Measurements from ENCODE around the gene GUK1. TPM values are rescaled to one million over a fixed set of nuclear protein-coding genes. Genes with fewer than 3 reads are reported as not detected.

The GUK1 gene
- total RNA-seq, 1 donor from 2014 or later = 242 TPM

DNA sequence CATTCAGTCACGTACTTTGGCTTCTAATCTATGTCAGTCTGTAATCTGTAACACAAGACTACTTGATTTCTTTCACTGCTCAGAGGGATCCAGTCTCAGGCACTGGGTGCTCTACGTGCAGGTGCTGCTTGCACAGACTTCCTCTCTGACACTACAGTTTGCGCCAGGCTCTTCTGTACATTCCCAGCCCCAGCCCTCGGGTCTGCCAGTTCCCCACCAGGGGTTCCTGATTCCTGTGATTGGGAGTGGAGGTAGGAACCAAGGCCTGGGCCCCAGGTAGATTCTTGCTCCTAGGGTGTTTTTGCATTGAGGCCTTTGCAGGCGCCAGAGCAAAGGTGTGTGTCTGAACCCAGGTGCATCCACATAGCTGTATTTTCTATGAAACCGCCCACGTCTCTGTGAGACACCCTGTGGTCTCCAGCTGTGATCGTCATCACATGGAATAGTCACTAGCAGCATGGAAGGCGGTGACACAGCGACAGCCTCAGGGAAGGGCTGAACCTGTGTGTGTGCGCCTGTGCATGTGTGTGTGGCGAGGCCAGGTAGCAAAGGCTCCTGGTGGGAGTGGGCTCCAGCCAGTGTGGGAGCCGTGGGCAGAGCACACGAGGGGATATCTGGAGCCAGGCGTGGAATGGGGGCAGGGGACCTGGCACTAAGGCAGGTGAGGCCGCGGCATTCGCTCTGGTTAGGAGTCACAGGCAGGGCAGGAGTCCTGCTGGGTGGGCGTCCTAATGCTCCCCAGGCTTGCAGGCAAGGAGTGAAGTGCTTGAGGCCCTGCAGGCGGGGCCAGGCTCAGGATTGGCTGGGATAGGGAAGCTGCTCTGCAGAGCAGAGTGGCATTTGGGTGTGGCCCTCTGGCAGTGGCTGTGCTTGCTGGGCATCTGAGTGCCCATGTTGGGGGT is 14.8 kb downstream of the GUK1 start:
- no peak for DNase-seq (ENCODE audit: low read depth)

DNA sequence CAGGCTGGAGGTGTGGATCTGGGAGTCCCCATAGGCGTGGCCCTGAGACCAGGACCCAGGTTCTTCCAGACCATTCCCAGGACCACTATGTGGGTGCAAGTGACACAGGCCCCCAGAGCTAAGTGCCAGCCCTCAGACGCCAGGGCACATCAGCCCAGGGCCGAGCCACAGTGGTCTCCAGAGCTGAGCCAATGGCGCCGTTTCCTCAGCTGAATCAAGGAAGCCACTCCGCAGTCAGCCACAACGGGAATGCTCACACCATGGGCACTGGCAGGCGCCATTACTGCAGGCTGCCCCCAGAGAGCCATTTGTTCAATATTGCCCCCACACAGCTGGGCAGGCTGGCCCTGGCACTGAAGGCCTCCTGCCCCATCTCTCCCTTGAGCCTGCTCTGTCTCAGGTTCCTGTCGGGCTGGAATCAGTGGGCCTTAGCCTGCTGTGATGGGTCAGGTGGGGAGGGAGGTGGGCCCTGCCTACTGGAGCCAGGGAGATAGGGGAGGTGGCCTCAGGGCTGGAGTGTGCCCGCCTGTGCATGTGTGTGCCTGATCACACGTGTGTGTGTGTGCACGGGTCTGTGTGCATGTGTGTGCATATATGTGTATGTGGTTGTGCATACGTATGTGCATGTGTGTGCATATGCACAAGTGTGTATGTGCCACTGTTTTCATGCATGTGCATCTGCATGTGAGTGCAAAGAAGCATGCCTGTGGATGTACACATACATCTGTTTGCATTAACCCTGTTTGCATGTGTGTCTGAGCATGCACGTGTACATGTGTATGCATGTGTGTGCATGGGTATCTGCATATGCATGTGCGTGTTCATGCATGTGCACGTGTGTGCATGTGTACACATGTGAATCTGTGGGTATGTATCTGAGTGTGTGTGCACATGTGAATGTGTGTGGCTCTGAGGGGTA is 15.8 kb downstream of the GUK1 start:
- TF ChIP-seq, protein P1, sequence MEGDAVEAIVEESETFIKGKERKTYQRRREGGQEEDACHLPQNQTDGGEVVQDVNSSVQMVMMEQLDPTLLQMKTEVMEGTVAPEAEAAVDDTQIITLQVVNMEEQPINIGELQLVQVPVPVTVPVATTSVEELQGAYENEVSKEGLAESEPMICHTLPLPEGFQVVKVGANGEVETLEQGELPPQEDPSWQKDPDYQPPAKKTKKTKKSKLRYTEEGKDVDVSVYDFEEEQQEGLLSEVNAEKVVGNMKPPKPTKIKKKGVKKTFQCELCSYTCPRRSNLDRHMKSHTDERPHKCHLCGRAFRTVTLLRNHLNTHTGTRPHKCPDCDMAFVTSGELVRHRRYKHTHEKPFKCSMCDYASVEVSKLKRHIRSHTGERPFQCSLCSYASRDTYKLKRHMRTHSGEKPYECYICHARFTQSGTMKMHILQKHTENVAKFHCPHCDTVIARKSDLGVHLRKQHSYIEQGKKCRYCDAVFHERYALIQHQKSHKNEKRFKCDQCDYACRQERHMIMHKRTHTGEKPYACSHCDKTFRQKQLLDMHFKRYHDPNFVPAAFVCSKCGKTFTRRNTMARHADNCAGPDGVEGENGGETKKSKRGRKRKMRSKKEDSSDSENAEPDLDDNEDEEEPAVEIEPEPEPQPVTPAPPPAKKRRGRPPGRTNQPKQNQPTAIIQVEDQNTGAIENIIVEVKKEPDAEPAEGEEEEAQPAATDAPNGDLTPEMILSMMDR (conservative IDR thresholded peaks at IDR 0.05; ENCODE audit: low read depth, low read length) = no peak
- no peak overlapping the region for H3K4me3 ChIP-seq (ENCODE audit: low read depth, low read length)
- DNase-seq (ENCODE audit: low read depth) = no peak

More for the DNA sequence above, 14.8 kb downstream of the GUK1 start:
- TF ChIP-seq, protein P1 (conservative IDR thresholded peaks at IDR 0.05; ENCODE audit: low read depth, low read length) = no peak
- no peak overlapping the region for H3K4me3 ChIP-seq (ENCODE audit: low read depth, low read length)

DNA sequence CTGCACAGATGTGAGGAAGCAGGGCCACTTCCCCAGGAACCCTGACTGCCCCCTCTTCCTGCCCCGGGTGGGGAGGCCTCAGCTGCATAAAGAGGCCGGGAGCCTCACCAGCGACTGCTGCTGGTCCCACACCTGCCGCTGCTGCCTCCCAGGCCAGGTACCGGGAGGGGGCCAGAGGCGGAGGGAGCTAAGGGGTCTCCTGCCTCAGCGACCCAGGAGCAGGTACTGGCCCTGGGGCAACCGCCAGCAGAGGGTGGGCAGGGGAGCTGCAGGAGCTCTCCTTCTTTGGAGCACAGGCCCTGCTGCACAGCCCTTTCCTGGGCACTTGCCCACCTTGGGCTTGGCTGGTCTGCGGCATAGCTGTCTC is 16.4 kb downstream of the GUK1 start:
- TF ChIP-seq, protein P1 (conservative IDR thresholded peaks at IDR 0.05; ENCODE audit: low read depth, low read length) = no peak
- H3K4me3 ChIP-seq (ENCODE audit: low read depth, low read length) = no peak overlapping the region
- no peak for DNase-seq (ENCODE audit: low read depth)

DNA sequence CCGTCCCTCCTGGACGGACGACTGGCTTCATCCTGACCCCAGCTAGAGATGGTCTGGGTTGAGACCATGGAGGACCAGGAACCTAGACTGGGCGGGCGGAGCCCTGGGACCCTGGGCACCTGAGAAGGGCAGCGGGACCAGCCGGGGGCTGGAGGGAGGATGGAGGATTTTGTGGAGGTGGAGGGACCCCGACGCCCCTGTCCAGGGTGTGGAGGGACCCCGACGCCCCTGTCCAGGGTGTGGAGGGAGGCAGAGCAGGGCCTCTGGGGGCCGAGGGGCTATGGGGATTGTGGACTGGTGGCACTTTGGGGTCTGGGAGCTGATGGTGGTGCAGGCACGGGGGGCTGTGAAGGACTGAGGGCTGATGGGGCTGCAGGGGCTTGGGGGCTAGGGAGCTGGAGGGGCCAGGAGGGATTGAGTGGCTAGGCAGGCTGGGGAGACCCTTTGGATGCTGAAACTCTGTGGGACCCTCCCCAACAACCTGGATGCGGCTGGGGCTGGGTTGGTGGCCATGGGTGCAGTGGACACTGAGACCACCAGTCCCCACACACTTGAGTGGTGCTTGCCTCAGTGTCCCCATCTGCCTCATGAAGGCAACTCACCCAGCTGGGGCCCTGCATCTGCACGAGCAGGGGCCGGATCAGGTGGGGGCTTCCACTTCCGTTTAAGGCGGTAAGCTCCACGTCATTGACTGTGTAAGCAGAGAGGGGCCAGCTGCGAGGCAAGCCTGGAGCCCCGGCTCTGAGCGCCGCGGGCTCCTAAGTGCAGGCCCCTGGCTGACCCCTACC is 17.1 kb downstream of the GUK1 start:
- DNase-seq (ENCODE audit: low read depth) = no peak
- H3K4me3 ChIP-seq (ENCODE audit: low read depth, low read length) = no peak overlapping the region
- TF ChIP-seq, protein P1 (conservative IDR thresholded peaks at IDR 0.05; ENCODE audit: low read depth, low read length) = no peak

DNA sequence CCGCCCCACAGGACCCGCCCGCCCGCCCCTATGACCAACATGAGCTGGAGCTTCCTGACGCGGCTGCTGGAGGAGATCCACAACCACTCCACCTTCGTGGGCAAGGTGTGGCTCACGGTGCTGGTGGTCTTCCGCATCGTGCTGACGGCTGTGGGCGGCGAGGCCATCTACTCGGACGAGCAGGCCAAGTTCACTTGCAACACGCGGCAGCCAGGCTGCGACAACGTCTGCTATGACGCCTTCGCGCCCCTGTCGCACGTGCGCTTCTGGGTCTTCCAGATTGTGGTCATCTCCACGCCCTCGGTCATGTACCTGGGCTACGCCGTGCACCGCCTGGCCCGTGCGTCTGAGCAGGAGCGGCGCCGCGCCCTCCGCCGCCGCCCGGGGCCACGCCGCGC is 17.6 kb downstream of the GUK1 start:
- TF ChIP-seq, protein P1 (conservative IDR thresholded peaks at IDR 0.05; ENCODE audit: low read depth, low read length) = no peak
- no peak overlapping the region for H3K4me3 ChIP-seq (ENCODE audit: low read depth, low read length)

GRCh38 chr1:228158151-228159007 is 18.3 kb downstream of the GUK1 start:
- H3K4me3 ChIP-seq (ENCODE audit: low read depth, low read length) = no peak overlapping the region
- no peak for DNase-seq (ENCODE audit: low read depth)
- TF ChIP-seq, protein P1 (conservative IDR thresholded peaks at IDR 0.05; ENCODE audit: low read depth, low read length) = no peak

More for the DNA sequence above, 17.6 kb downstream of the GUK1 start:
- no peak for DNase-seq (ENCODE audit: low read depth)

All from epithelial cell of proximal tubule (primary cell).